K562 (cell line): Measurements from ENCODE around the gene ELOVL7. TPM values are rescaled to one million over a fixed set of nuclear protein-coding genes. Genes with fewer than 3 reads are reported as not detected.

Source experiments
- BRD9 ChIP-seq: fragments of 450-650 bp; IDR thresholded peaks from 2 replicates; pipeline ENCODE4 v1.6.1; 2018; ENCODE audit warnings: low read depth; ENCODE audit not compliant: partially characterized antibody
- BRF2 ChIP-seq: IDR thresholded peaks from 3 replicates; pipeline ENCODE4 v1.6.1; 2011; ENCODE audit warnings: borderline replicate concordance, mild to moderate bottlenecking; ENCODE audit not compliant: insufficient read length, insufficient read depth
- CEBPG ChIP-seq, 3 experiments: fragments of 200-800 bp in 1 of 3; sonication (Bioruptor generic) in 1 of 3; sonication (generic) in 1 of 3; formaldehyde crosslinking in 1 of 3; IDR thresholded peaks in 2 of 3; conservative IDR thresholded peaks in 1 of 3; 2 replicates each; pipeline versions ENCODE4 v1.6.1 to v1.8.0; 2016 to 2022; ENCODE audit warnings: missing compliant biosample characterization in 2 of 3, missing genetic modification characterization in 2 of 3, mild to moderate bottlenecking in 1 of 3, missing genetic modification reagents in 1 of 3
- COPS2 ChIP-seq: fragments of 450-650 bp; conservative IDR thresholded peaks from 2 replicates; pipeline ENCODE4 v1.6.1; 2016; ENCODE audit warnings: mild to moderate bottlenecking, moderate library complexity
- CREM ChIP-seq: IDR thresholded peaks from 2 replicates; pipeline ENCODE4 v1.6.1; 2014; ENCODE audit warnings: antibody characterized with exemption, low read depth
- ETS1 ChIP-seq: conservative IDR thresholded peaks from 2 replicates; pipeline ENCODE4 v1.6.1; 2011; ENCODE audit warnings: low read depth, mild to moderate bottlenecking, low read length; ENCODE audit not compliant: control insufficient read depth
- FOXP4 ChIP-seq: sonication (generic); formaldehyde crosslinking; IDR thresholded peaks from 2 replicates; pipeline ENCODE4 v1.8.0; 2022; ENCODE audit warnings: mild to moderate bottlenecking, missing genetic modification reagents, borderline replicate concordance
- HDAC8 ChIP-seq: fragments of 450-650 bp; IDR thresholded peaks from 2 replicates; pipeline ENCODE4 v1.6.1; 2016; ENCODE audit warnings: mild to moderate bottlenecking, missing genetic modification characterization, moderate library complexity, missing compliant biosample characterization
- JUND ChIP-seq, 2 experiments: IDR thresholded peaks; 2 replicates in 1 of 2; 3 replicates in 1 of 2; pipeline ENCODE4 v1.6.1; 2011; ENCODE audit warnings: borderline replicate concordance in 2 of 2, low read depth in 2 of 2, low read length in 2 of 2, improper control_type of control experiment in 1 of 2, missing biosample characterization in 1 of 2, missing genetic modification characterization in 1 of 2, missing genetic modification reagents in 1 of 2
- SIRT6 ChIP-seq: IDR thresholded peaks from one replicate; pipeline ENCODE4 v1.6.1; 2012; ENCODE audit warnings: low read depth, mild to moderate bottlenecking, control low read depth, inconsistent platforms, low read length, moderate library complexity
- SMAD2 ChIP-seq: fragments of 150-350 bp; IDR thresholded peaks from 2 replicates; pipeline ENCODE4 v1.6.1; 2014; ENCODE audit warnings: low read depth, mild to moderate bottlenecking, low read length
- SNIP1 ChIP-seq: fragments of 450-650 bp; IDR thresholded peaks from 2 replicates; pipeline ENCODE4 v1.7.1; 2017; ENCODE audit warnings: low read depth, mild to moderate bottlenecking
- SP1 ChIP-seq: sonication (generic); formaldehyde crosslinking; IDR thresholded peaks from 2 replicates; pipeline ENCODE4 v1.8.1; 2022; ENCODE audit warnings: mild to moderate bottlenecking, missing genetic modification reagents
- SP2 ChIP-seq: IDR thresholded peaks from 2 replicates; pipeline ENCODE4 v1.6.1; 2011; ENCODE audit warnings: mild to moderate bottlenecking, low read depth, low read length, moderate library complexity; ENCODE audit not compliant: poor library complexity, severe bottlenecking; ENCODE audit errors: extremely low read depth
- ZNF134 ChIP-seq: fragments of 250-450 bp; sonication (Bioruptor Pico); conservative IDR thresholded peaks from 2 replicates; pipeline ENCODE4 v1.4.0; 2020
- ZNF655 ChIP-seq: fragments of 250-450 bp; sonication (Bioruptor Pico); IDR thresholded peaks from 2 replicates; pipeline ENCODE4 v1.5.0; 2021
- polyA plus RNA-seq, 8 experiments: library from polyadenylated mRNA; depleted of rRNA in 4 of 8; stranded (reverse) in 5 of 8; unstranded in 3 of 8; fragments of >200 nt; fragmentation: Nextera tagmentation in 2 of 8; fragmentation: Illumina TruSeq in 1 of 8; extraction: Ambion mirVana in 2 of 8; extraction: Trizol in 1 of 8; gene quantifications; 2 replicates each; pipeline versions ENCODE4 v1.2.1 to v1.2.3, GENCODE V29; 2011 to 2014; ENCODE audit warnings: inconsistent platforms in 1 of 8, missing spikeins in 1 of 8
- total RNA-seq, 7 experiments: library from RNA; depleted of rRNA in 6 of 7; stranded (reverse); fragments of >200 nt in 6 of 7; fragmentation: Illumina TruSeq in 2 of 7; extraction: Trizol in 2 of 7; gene quantifications; 2 replicates each; pipeline versions ENCODE4 v1.2.1 to v1.2.3, GENCODE V29; 2011 to 2021; ENCODE audit warnings: low replicate concordance in 1 of 7

The ELOVL7 gene
- total and polyA plus RNA-seq, 9 of the 15 experiments (the other 6 are each of a cell fraction or from before 2014, with no cell fraction given) = 4.5 to 12.3 (median 6.9) TPM

- TF ChIP-seq ETS1 = no peak
- TF ChIP-seq SMAD2 = no peak
- TF ChIP-seq BRD9 = peak; percentile 17
- no peak for TF ChIP-seq SIRT6
- no peak for TF ChIP-seq SNIP1
- TF ChIP-seq HDAC8 (tag) = no peak; the same call in 1 of the 2 replicates
- TF ChIP-seq CEBPG (CRISPR knock-in tag; IDR thresholded peaks at IDR 0.05) = no peak
- TF ChIP-seq CEBPG (tag; conservative IDR thresholded peaks at IDR 0.05 in 1 of 2, IDR thresholded peaks at IDR 0.05 in 1 of 2) = no peak
- TF ChIP-seq ZNF134 (CRISPR knock-in tag) = no peak
- TF ChIP-seq ZNF655 (CRISPR knock-in tag) = no peak
- no peak for TF ChIP-seq COPS2
- TF ChIP-seq SP1 (CRISPR knock-in tag) = peak; percentile 35; the same call in 1 of the 2 replicates
- TF ChIP-seq SP2 = no peak
- TF ChIP-seq BRF2 = no peak
- TF ChIP-seq JUND (IDR thresholded peaks at IDR 0.05; ENCODE audit: borderline replicate concordance, low read depth, low read length) = peak; percentile 65; the same call in 1 of the 2 replicates
- TF ChIP-seq JUND (tag; IDR thresholded peaks at IDR 0.05; ENCODE audit: borderline replicate concordance, low read depth, low read length) = peak; percentile 23; the same call in 2 of the 3 replicates
- TF ChIP-seq CREM = peak; percentile 52; the same call in 1 of the 2 replicates
- TF ChIP-seq FOXP4 (CRISPR knock-in tag) = peak; percentile 30; the same call in 1 of the 2 replicates
Observed at GRCh38 chr5:60820593-60821487, 23.2 kb downstream of the ELOVL7 start (continued).
